AG09319 (cell line): Measurements from ENCODE around the gene GPR87.
A peak's percentile ranks its signal among the peaks of the same experiment; 100 is the strongest.

ENCODE experiments used
- DNase-seq: peaks from one replicate; pipeline ENCODE4 v3.0.0-alpha.2; 2010; ENCODE audit warnings: low read depth; ENCODE audit errors: extremely low read depth
- TF ChIP-seq, protein P1 (sequence below): IDR thresholded peaks from 2 replicates; pipeline ENCODE4 v1.5.1; 2011; ENCODE audit warnings: low read depth, mild to moderate bottlenecking, inconsistent platforms, low read length, moderate library complexity

GPR87 gene

DNA sequence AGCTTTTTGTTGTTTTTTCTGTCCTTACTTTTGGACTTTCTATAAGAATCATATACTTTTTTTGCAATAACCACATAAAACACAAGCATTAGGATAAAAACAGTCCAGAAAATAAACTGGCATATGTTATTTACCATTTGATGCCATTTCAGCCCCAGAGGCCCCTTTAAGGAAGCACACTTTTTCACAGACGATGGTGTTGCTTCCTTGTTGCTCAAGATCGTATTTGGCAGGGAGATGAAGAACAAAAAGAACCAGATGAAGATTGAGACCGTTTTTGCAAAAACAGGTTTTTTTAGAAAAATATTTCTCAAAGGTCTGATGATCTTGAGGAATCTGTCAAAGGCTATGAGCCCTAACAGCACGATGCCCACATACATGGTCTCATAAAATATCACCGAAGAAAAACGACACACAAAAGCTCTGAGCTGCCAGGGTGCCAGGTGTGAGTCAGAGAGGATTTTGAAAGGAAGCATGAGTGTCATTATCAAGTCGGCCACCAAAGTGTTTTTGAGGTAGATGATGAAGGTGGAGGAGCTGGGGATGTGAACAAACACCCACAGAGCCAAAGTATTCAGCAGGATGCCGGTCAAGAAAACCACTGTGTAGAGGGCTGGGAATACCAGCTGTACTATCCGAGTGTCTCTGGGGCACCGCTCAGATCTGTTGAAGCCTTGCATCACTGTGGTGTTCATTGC, 11.8 kb upstream of the GPR87 start:
- DNase-seq, result no peak
- TF ChIP-seq, protein P1, sequence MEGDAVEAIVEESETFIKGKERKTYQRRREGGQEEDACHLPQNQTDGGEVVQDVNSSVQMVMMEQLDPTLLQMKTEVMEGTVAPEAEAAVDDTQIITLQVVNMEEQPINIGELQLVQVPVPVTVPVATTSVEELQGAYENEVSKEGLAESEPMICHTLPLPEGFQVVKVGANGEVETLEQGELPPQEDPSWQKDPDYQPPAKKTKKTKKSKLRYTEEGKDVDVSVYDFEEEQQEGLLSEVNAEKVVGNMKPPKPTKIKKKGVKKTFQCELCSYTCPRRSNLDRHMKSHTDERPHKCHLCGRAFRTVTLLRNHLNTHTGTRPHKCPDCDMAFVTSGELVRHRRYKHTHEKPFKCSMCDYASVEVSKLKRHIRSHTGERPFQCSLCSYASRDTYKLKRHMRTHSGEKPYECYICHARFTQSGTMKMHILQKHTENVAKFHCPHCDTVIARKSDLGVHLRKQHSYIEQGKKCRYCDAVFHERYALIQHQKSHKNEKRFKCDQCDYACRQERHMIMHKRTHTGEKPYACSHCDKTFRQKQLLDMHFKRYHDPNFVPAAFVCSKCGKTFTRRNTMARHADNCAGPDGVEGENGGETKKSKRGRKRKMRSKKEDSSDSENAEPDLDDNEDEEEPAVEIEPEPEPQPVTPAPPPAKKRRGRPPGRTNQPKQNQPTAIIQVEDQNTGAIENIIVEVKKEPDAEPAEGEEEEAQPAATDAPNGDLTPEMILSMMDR, result no peak; the same call in 1 of the 2 replicates

- TF ChIP-seq, protein P1, result peak; percentile 49
- DNase-seq, result no peak
Observed at GRCh38 chr3:151327571-151328198, 11.1 kb upstream of the GPR87 start.

DNA sequence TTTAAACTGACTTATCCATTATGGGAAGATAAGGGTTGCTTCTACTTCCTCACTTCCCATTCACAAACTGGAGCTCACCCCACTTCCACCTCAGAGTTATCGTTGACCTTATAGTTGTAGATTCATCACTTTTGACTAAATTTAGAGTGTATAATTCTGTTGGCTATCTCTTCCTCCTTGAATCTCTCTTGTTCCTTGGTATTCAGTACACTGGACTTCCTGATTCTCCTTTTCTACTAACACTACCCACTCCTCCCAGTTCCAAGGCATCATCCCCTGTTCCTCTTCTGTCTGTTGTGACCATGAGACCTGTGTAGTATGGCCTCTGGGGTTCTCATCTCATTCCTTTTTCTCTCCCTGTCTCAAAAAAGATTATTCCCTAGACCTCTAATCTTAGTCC, 5.9 kb upstream of the GPR87 start:
- no peak for DNase-seq
- TF ChIP-seq, protein P1, result no peak

- TF ChIP-seq, protein P1, result no peak
- no peak for DNase-seq
Observed at GRCh38 chr3:151321526-151321925, 4.9 kb upstream of the GPR87 start.

DNA sequence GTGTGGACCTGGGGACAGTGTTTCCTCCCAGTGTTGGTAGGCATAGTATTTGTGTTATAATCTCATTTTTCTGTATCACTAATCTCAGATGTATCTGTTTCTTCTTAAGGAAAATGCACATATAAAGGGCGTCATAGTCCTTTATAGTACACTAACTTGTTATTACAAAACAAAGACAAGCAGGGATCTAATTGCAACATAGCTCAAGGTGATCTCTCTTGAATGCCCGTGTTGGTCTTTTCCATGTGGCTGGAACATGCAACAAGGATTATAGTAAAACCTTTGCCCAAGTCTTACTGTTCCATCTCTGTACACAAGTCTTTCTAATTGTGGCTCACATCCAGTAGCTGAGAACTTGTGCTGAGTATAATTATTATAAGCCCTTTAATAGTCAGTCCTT, 3.5 kb upstream of the GPR87 start:
- TF ChIP-seq, protein P1, result no peak
- DNase-seq, result no peak

GRCh38 chr3:151319628-151320027, 3.0 kb upstream of the GPR87 start:
- TF ChIP-seq, protein P1, result no peak
- DNase-seq, result no peak

- TF ChIP-seq, protein P1, result no peak
- DNase-seq, result no peak
Observed at GRCh38 chr3:151318991-151319390, 2.4 kb upstream of the GPR87 start.
